Ovary (tissue), 9 donors: ENCODE data around the gene NPL. TPM values are rescaled to one million over a fixed set of nuclear protein-coding genes. Genes with fewer than 3 reads are reported as not detected.

Experiments used
- DNase-seq, 5 donors: peaks; one replicate each; pipeline ENCODE4 v3.0.0-alpha.2; 2019 to 2020
- H3K27ac ChIP-seq, 2 donors: fragments of 200-600 bp; one replicate each; pipeline versions ENCODE4 v1.5.1 to v1.8.0; 2019 to 2022
- H3K27me3 ChIP-seq: fragments of 200-600 bp; one replicate; pipeline ENCODE4 v1.8.0; 2022
- H3K36me3 ChIP-seq: fragments of 200-600 bp; sonication (generic); one replicate; pipeline ENCODE4 v1.5.1; 2019
- H3K4me1 ChIP-seq: one replicate; pipeline ENCODE4 v1.8.1; 2013; ENCODE audit warnings: mild to moderate bottlenecking, moderate library complexity; ENCODE audit not compliant: insufficient read depth
- H3K4me3 ChIP-seq: fragments of 200-600 bp; sonication (generic); one replicate; pipeline ENCODE4 v1.5.1; 2017
- H3K9me3 ChIP-seq, 2 donors: fragments of 200-600 bp in 1 of 2; sonication (generic) in 1 of 2; one replicate each; pipeline versions ENCODE4 v1.5.1 to v1.8.1; 2013 to 2019; ENCODE audit warnings: mild to moderate bottlenecking in 1 of 2, moderate library complexity in 1 of 2
- CTCF ChIP-seq, 3 donors: fragments of 450-650 bp in 2 of 3; fragments of 200-600 bp in 1 of 3; IDR thresholded peaks; one replicate each; pipeline versions ENCODE4 v1.5.1 to v1.8.0; 2016 to 2022; ENCODE audit warnings: antibody characterized with exemption in 3 of 3, mild to moderate bottlenecking in 1 of 3
- EP300 ChIP-seq: sonication (generic); formaldehyde crosslinking; IDR thresholded peaks from one replicate; pipeline ENCODE4 v1.6.1; 2017; ENCODE audit warnings: antibody characterized with exemption
- POLR2A ChIP-seq: fragments of 450-650 bp; IDR thresholded peaks from one replicate; pipeline ENCODE4 v1.6.1; 2017; ENCODE audit warnings: antibody characterized with exemption, mild to moderate bottlenecking, moderate library complexity
- WGBS, 3 donors: extraction: QIAGEN DNeasy Blood & Tissue Kit in 1 of 3; methylation state at CpG; one replicate each; pipeline versions ENCODE4 v1.1.5 to v1.1.7; 2013 to 2017; 5-methylcytosine and 5-hydroxymethylcytosine counted together
- intact Hi-C, 4 donors: fragments of 100-400 bp; cut with DNase I; formaldehyde crosslinking; loops; one replicate each; pipeline versions ENCODE4 v1.11.0 to v1.15.1; 2022 to 2023
- polyA plus RNA-seq, 2 donors: library from polyadenylated mRNA; stranded (reverse); fragments of 200-250 nt in 1 of 2; fragments of 350-450 nt in 1 of 2; fragmentation: Illumina TruSeq in 1 of 2; extraction: RNeasy Lipid Tissue Mini Kit (QIAGEN cat#74804) in 1 of 2; gene quantifications; one replicate each; pipeline ENCODE4 v1.2.3, GENCODE V29; 2013 to 2014
- total RNA-seq, 7 donors: library from RNA; depleted of rRNA in 2 of 7; stranded (reverse); fragments of >200 nt in 2 of 7; fragmentation: NEBNext Ultra II Directional in 3 of 7; extraction: Animal tissue kit (Norgen Biotek cat#: 25700) in 3 of 7; gene quantifications; one replicate each; pipeline versions ENCODE4 v1.1.0 to v1.2.4, GENCODE V29; 2016 to 2023
- donor health status: DM: no; HTN: no; CAD: no; lungs with moderate emphysema.
- donor health status: DM: no; HTN: no; CAD: no.
- donor health status: Bipolar disorder and iron deficiency.
- donor health status: DM: yes; HTN: yes; CAD: no.
- donor health status: DM: no; HTN: no; CAD: no.
- donor health status: DM: yes; HTN: yes; CAD: no.

The NPL gene
- total and polyA plus RNA-seq, 9 donors = 2.3 to 26.0 (median 3.7) TPM

- DNase-seq = no peak
- 69 to 72% (median 71%) methylated on average over 4 of the region's 4 CpGs for WGBS, 3 donors
- intact Hi-C loops = no loop called here
- no peaks in the 10 kb centered on the region for H3K4me1 ChIP-seq
- no peaks in the 10 kb centered on the region for H3K9me3 ChIP-seq
- TF ChIP-seq CTCF (IDR thresholded peaks at IDR 0.05) (no peak), EP300 (no peak), POLR2A (no peak)
- no peaks in the 10 kb centered on the region for H3K27me3 ChIP-seq
- peaks cover 2% of the 10 kb centered on the region for H3K36me3 ChIP-seq
- no peak overlapping the region for H3K4me3 ChIP-seq
- no peak overlapping the region for H3K27ac ChIP-seq
These were observed 66.3 kb downstream of the NPL start for GRCh38 chr1:182855911-182856310.

- Histone ChIP-seq H3K4me1 (no peaks in the 10 kb centered on the region), H3K9me3 (no peaks in the 10 kb centered on the region), H3K27me3 (no peaks in the 10 kb centered on the region), H3K4me3 (no peak overlapping the region), H3K36me3 (peaks cover 2% of the 10 kb centered on the region), H3K27ac (no peak overlapping the region)
- intact Hi-C loops = no loop called here
- no peak for DNase-seq
- 90 to 93% (median 92%) methylated on average over 3 of the region's 3 CpGs for WGBS, 3 donors
- TF ChIP-seq POLR2A (no peak), EP300 (no peak), CTCF (IDR thresholded peaks at IDR 0.05) (no peak)
These were observed 67.6 kb downstream of the NPL start for GRCh38 chr1:182857212-182857611.

- Histone ChIP-seq H3K9me3 (no peaks in the 10 kb centered on the region), H3K27ac (no peak overlapping the region), H3K4me3 (no peak overlapping the region), H3K36me3 (peaks cover 2% of the 10 kb centered on the region), H3K27me3 (no peaks in the 10 kb centered on the region), H3K4me1 (no peaks in the 10 kb centered on the region)
- DNase-seq = no peak
- 87 to 91% (median 90%) methylated on average over 4 of the region's 4 CpGs for WGBS, 3 donors
- intact Hi-C loops = no loop called here
- TF ChIP-seq CTCF (IDR thresholded peaks at IDR 0.05) = no peak
- TF ChIP-seq POLR2A = no peak
- TF ChIP-seq EP300 = no peak
These were observed 71.1 kb downstream of the NPL start for GRCh38 chr1:182860658-182861057.

- Histone ChIP-seq H3K27me3 (no peaks in the 10 kb centered on the region), H3K9me3 (no peaks in the 10 kb centered on the region), H3K36me3 (peaks cover 2% of the 10 kb centered on the region), H3K27ac (no peak overlapping the region), H3K4me3 (no peak overlapping the region), H3K4me1 (no peaks in the 10 kb centered on the region)
- 86 to 95% (median 95%) methylated on average over 2 of the region's 2 CpGs for WGBS, 3 donors
- DNase-seq = no peak
- intact Hi-C loops = no loop called here
- TF ChIP-seq CTCF (IDR thresholded peaks at IDR 0.05) = no peak
- no peak for TF ChIP-seq POLR2A
- TF ChIP-seq EP300 = no peak
These were observed 72.4 kb downstream of the NPL start for GRCh38 chr1:182861994-182862393.

- Histone ChIP-seq H3K4me3 (no peak overlapping the region), H3K36me3 (peaks cover 2% of the 10 kb centered on the region), H3K27ac (no peak overlapping the region), H3K9me3 (no peaks in the 10 kb centered on the region), H3K4me1 (no peaks in the 10 kb centered on the region), H3K27me3 (no peaks in the 10 kb centered on the region)
- intact Hi-C loops = no loop called here
- no peak for DNase-seq
- TF ChIP-seq CTCF (IDR thresholded peaks at IDR 0.05) (no peak), EP300 (no peak), POLR2A (no peak)
- WGBS, 3 donors = 71 to 86% (median 75%) methylated on average over 1 of the region's 1 CpG
These were observed 73.3 kb downstream of the NPL start for GRCh38 chr1:182862827-182863226.
